Cardiac muscle cell (in vitro differentiated cells and primary cell): Measurements from ENCODE around the gene NAV2. TPM values are rescaled to one million over a fixed set of nuclear protein-coding genes. Genes with fewer than 3 reads are reported as not detected.

Experiments used
- DNase-seq, 2 donors: peaks; one replicate each; pipeline versions ENCODE4 v3.0.0 to v3.0.0-alpha.2; 2010 to 2017; ENCODE audit warnings: low read depth in 1 of 2, low spot score in 1 of 2
- H3K27ac ChIP-seq: fragments of 200-600 bp; sonication (generic); 2 replicates; pipeline ENCODE4 v1.5.1; 2016
- H3K27me3 ChIP-seq: fragments of 200-600 bp; sonication (generic); 2 replicates; pipeline ENCODE4 v1.6.0; 2016; ENCODE audit warnings: control low read depth
- H3K36me3 ChIP-seq: fragments of 200-600 bp; sonication (generic); 2 replicates; pipeline ENCODE4 v1.5.1; 2016; ENCODE audit warnings: control low read depth
- H3K4me1 ChIP-seq: fragments of 200-600 bp; sonication (generic); 2 replicates; pipeline ENCODE4 v1.8.1; 2017; ENCODE audit warnings: low read depth, mild to moderate bottlenecking, mixed run types
- H3K4me3 ChIP-seq: fragments of 200-600 bp; sonication (generic); 2 replicates; pipeline ENCODE4 v1.5.1; 2016; ENCODE audit warnings: mild to moderate bottlenecking
- H3K9me3 ChIP-seq: fragments of 200-600 bp; sonication (generic); 2 replicates; pipeline ENCODE4 v1.5.1; 2017; ENCODE audit warnings: low read depth, mild to moderate bottlenecking, control low read depth
- polyA plus RNA-seq: library from polyadenylated mRNA; unstranded; fragments of >200 nt; fragmentation: Nextera tagmentation; extraction: Ambion mirVana; gene quantifications from 2 replicates; pipeline ENCODE4 v1.2.1, GENCODE V29; 2016
- total RNA-seq: library from RNA; depleted of rRNA; stranded (reverse); fragments of >200 nt; gene quantifications from 2 replicates; pipeline ENCODE4 v1.2.3, GENCODE V29; 2016
- TF ChIP-seq, protein P1 (sequence below): IDR thresholded peaks from 2 replicates; pipeline ENCODE4 v1.5.1; 2012; ENCODE audit warnings: low read depth, mild to moderate bottlenecking, low read length

Gene NAV2
- total and polyA plus RNA-seq, 2 experiments from 2014 or later = 113 to 164 TPM

DNA sequence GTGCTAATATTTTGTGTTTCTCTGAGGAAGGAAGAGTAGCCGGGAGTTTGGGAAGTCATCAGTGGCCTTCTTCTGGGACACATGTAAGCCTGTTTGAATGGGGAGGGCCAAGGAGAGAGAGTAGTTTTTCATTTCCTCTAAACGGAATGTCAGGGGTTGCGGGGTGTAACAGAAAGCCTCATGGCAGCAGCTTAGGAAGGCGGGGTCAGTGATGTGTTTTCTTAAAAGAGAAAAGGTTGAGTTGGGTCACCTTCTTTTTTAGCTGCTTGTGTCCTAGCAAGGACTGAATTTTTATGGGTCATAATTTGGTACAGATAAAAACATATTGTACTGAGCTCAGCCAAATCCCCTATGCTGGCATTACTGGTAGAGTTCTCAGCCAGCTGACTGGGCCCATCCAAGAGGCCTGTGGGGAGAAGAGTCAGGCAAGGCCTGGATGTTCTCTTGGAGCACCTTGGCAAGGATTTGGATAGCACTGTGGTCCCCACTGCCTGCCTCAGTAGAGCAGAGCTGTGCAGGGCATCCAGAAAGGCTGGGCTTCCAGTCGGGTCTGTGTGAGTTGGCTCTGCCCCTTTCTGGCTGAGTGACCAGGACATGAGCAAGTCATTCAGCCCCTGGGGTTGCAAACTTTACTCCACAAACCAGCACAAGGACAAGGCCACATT, 29.4 kb upstream of the NAV2 start:
- Histone ChIP-seq H3K4me1 (no peaks in the 10 kb centered on the region), H3K27me3 (peaks cover 74% of the 10 kb centered on the region), H3K36me3 (no peaks in the 10 kb centered on the region), H3K9me3 (no peaks in the 10 kb centered on the region), H3K27ac (no peak overlapping the region), H3K4me3 (no peak overlapping the region)
- no peak for DNase-seq
- TF ChIP-seq, protein P1, sequence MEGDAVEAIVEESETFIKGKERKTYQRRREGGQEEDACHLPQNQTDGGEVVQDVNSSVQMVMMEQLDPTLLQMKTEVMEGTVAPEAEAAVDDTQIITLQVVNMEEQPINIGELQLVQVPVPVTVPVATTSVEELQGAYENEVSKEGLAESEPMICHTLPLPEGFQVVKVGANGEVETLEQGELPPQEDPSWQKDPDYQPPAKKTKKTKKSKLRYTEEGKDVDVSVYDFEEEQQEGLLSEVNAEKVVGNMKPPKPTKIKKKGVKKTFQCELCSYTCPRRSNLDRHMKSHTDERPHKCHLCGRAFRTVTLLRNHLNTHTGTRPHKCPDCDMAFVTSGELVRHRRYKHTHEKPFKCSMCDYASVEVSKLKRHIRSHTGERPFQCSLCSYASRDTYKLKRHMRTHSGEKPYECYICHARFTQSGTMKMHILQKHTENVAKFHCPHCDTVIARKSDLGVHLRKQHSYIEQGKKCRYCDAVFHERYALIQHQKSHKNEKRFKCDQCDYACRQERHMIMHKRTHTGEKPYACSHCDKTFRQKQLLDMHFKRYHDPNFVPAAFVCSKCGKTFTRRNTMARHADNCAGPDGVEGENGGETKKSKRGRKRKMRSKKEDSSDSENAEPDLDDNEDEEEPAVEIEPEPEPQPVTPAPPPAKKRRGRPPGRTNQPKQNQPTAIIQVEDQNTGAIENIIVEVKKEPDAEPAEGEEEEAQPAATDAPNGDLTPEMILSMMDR = no peak

DNA sequence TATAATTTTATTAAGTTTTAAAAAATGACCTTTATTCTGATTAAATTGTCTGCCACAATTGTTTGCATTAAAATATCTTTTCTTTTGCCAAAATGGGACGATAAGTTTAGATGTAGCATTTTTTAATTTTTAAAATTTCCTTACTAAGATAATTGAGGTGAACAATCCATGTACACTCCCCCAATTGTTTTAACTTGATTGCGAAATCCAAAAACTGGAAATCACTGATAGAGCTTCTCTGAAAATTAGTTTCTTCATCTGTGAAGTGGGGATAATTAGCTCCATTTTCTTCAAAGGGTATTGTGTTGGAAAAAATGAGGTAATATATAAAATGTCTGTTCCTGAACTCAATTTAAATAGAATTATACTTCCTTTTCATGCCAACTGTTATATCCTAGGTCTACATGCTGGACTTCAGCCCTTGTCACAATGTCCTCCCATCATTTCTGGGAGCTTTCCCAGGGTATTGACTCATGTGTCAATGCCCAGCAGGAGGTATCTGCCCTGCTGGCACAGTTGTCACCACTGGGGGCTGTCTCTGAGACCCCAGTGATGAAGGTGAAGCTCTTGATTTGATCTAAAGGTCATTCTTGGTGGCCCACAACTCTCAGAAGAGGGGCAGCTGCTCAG, 28.7 kb upstream of the NAV2 start:
- no peaks in the 10 kb centered on the region for H3K4me1 ChIP-seq
- H3K27ac ChIP-seq = no peak overlapping the region
- no peak overlapping the region for H3K4me3 ChIP-seq

DNA sequence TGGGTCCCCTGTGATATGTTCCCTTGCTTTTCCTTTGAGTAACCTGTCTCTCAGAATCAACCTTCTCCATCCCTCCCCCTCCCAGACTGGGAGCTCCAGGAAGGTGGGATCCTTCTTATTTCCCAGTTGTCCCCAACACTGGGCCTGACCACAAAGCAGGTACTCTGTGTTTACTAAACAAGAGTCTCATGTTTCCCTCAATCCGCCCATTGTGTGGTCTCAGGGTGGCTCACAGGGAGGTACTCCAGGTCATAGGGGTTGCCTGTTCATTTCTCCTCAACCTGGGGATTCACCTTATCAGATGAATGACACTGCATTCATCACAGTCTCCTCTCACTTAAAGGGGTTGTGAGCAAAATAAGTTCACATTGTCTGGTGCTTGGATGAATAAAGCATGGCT, 26.4 kb upstream of the NAV2 start:
- H3K27me3 ChIP-seq = peaks cover 74% of the 10 kb centered on the region
- H3K36me3 ChIP-seq = no peaks in the 10 kb centered on the region
- TF ChIP-seq, protein P1 = no peak
- no peaks in the 10 kb centered on the region for H3K4me1 ChIP-seq
- no peak overlapping the region for H3K27ac ChIP-seq
- DNase-seq = no peak
- H3K9me3 ChIP-seq = no peaks in the 10 kb centered on the region
- H3K4me3 ChIP-seq = no peak overlapping the region

More for the DNA sequence above, 28.7 kb upstream of the NAV2 start:
- H3K27me3 ChIP-seq = peaks cover 74% of the 10 kb centered on the region
- no peaks in the 10 kb centered on the region for H3K36me3 ChIP-seq
- DNase-seq = no peak
- no peaks in the 10 kb centered on the region for H3K9me3 ChIP-seq
- TF ChIP-seq, protein P1 = no peak

DNA sequence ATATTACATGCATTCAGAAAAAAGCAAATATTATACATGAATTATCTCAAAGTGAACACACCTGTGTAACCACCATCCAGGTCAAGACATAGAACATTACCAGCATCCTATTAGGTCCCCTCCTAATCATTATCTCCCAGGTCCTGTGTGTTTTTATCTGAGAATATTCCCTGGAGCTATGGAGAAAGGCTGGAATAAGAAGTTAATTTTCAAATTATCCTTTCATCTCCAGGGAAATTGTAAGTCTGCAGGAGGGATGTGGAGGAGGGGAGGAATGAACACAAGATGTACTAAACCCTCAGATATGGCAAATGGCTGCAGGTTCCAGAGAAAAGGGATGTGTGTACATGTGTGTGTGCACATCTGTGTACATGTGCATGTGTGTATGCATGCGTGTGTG, 25.2 kb upstream of the NAV2 start:
- DNase-seq = no peak
- Histone ChIP-seq H3K36me3 (no peaks in the 10 kb centered on the region), H3K4me3 (no peak overlapping the region), H3K4me1 (no peaks in the 10 kb centered on the region), H3K27ac (no peak overlapping the region), H3K9me3 (no peaks in the 10 kb centered on the region), H3K27me3 (peaks cover 71% of the 10 kb centered on the region)
- TF ChIP-seq, protein P1 = no peak

DNA sequence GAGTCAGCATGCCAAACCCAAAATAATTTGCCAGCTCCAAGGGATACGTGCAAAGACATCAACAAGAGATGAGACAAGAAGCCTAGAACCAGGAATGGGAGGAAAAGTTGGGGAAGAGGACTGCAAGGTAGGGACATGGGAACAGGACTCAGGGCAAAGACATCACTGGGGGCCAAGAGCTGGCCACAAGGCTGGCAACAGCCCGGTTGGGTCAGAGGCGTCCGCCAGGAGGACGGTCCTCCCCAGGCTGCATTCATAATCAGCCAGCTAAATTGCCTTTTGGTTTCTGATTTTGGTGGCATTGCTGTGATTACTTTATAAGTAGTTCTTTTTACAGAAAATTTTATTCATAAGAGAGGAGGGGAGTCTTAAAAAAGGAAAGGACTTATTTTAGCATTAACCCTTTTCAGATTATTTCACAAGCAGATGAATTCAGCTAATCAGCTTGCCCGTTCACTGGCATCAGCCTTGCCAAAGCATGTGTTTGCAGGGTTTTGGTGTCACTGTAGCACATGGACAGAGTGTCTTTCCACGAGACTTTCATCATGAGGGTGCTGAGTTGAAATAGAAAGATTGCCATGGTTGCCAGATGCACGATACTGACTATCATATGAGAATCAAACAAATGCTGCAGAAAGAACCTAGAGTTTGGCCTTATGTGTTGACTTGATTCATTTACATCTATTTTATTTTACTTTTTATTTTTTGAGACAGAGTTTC, 23.2 kb upstream of the NAV2 start:
- TF ChIP-seq, protein P1 = no peak
- Histone ChIP-seq H3K9me3 (no peaks in the 10 kb centered on the region), H3K27ac (no peak overlapping the region), H3K36me3 (no peaks in the 10 kb centered on the region), H3K27me3 (peaks cover 88% of the 10 kb centered on the region), H3K4me1 (no peaks in the 10 kb centered on the region), H3K4me3 (no peak overlapping the region)
- DNase-seq = no peak
